HUES6 (cell line): ENCODE results near the gene SPACA5B.
"Not testable (repeated sequence)": the region's sequence is repeated elsewhere in the genome, so short reads cannot be mapped to it uniquely, and the experiment has no call there.

Experiments
- H3K27ac ChIP-seq: 2 replicates; pipeline ENCODE4 v1.7.0; 2013; ENCODE audit warnings: low read depth, mild to moderate bottlenecking, low read length, inconsistent platforms
- H3K27me3 ChIP-seq: 2 replicates; pipeline ENCODE4 v1.6.1; 2013; ENCODE audit warnings: low read length; ENCODE audit not compliant: control insufficient read depth, insufficient read depth
- H3K36me3 ChIP-seq: 2 replicates; pipeline ENCODE4 v1.6.1; 2013; ENCODE audit warnings: low read length; ENCODE audit not compliant: control insufficient read depth, insufficient read depth
- H3K4me1 ChIP-seq: 2 replicates; pipeline ENCODE4 v1.6.1; 2013; ENCODE audit warnings: low read length; ENCODE audit not compliant: control insufficient read depth, insufficient read depth
- H3K4me3 ChIP-seq: 2 replicates; pipeline ENCODE4 v1.5.1; 2013; ENCODE audit warnings: low read depth, low read length
- H3K9ac ChIP-seq: one replicate; pipeline ENCODE4 v1.6.1; 2013; ENCODE audit warnings: mild to moderate bottlenecking, low read length
- H3K9me3 ChIP-seq: 2 replicates; pipeline ENCODE4 v1.6.1; 2013; ENCODE audit warnings: low read depth, low read length; ENCODE audit not compliant: control insufficient read depth, insufficient read depth

SPACA5B gene

GRCh38 chrX:48139076-48139475 lies 8.7 kb downstream of the SPACA5B start:
- not testable (repeated sequence) for H3K27ac ChIP-seq, H3K9me3 ChIP-seq, H3K36me3 ChIP-seq, H3K27me3 ChIP-seq, H3K4me3 ChIP-seq, H3K9ac ChIP-seq, H3K4me1 ChIP-seq

- not testable (repeated sequence) for H3K27ac ChIP-seq, H3K4me3 ChIP-seq, H3K4me1 ChIP-seq, H3K9me3 ChIP-seq, H3K27me3 ChIP-seq, H3K36me3 ChIP-seq, H3K9ac ChIP-seq
These were observed 11.5 kb downstream of the SPACA5B start for GRCh38 chrX:48141810-48142508.

- H3K9me3 ChIP-seq, H3K4me1 ChIP-seq, H3K27me3 ChIP-seq, H3K4me3 ChIP-seq, H3K36me3 ChIP-seq, H3K27ac ChIP-seq, H3K9ac ChIP-seq: not testable (repeated sequence)
These were observed 12.3 kb downstream of the SPACA5B start for GRCh38 chrX:48142697-48143096.

- H3K4me3 ChIP-seq, result no peak overlapping the region
- H3K9me3 ChIP-seq, result peaks cover 5% of the 10 kb centered on the region; the same call in 1 of the 2 replicates
- no peak overlapping the region for H3K27ac ChIP-seq
- H3K27me3 ChIP-seq, result no peaks in the 10 kb centered on the region
- H3K4me1 ChIP-seq, result no peaks in the 10 kb centered on the region
- H3K36me3 ChIP-seq, result no peaks in the 10 kb centered on the region
- no peak overlapping the region for H3K9ac ChIP-seq
These were observed 23.3 kb downstream of the SPACA5B start for GRCh38 chrX:48153769-48154168.

- Histone ChIP-seq H3K36me3 (no peaks in the 10 kb centered on the region), H3K4me1 (no peaks in the 10 kb centered on the region), H3K4me3 (no peak overlapping the region), H3K27ac (no peak overlapping the region), H3K9ac (no peak overlapping the region), H3K27me3 (no peaks in the 10 kb centered on the region), H3K9me3 (peaks cover 5% of the 10 kb centered on the region; the same call in 1 of the 2 replicates)
These were observed 24.4 kb downstream of the SPACA5B start for GRCh38 chrX:48154796-48155195.

GRCh38 chrX:48156014-48156413 lies 25.6 kb downstream of the SPACA5B start:
- H3K36me3 ChIP-seq, result no peaks in the 10 kb centered on the region
- H3K9ac ChIP-seq, result no peak overlapping the region
- H3K9me3 ChIP-seq, result peaks cover 5% of the 10 kb centered on the region; the same call in 1 of the 2 replicates
- H3K4me3 ChIP-seq, result no peak overlapping the region
- no peaks in the 10 kb centered on the region for H3K4me1 ChIP-seq
- H3K27me3 ChIP-seq, result no peaks in the 10 kb centered on the region; the same call in 1 of the 2 replicates
- no peak overlapping the region for H3K27ac ChIP-seq

- no peak overlapping the region for H3K27ac ChIP-seq
- no peak overlapping the region for H3K9ac ChIP-seq
- no peaks in the 10 kb centered on the region for H3K4me1 ChIP-seq
- peaks cover 8% of the 10 kb centered on the region; the same call in 1 of the 2 replicates for H3K9me3 ChIP-seq
- H3K27me3 ChIP-seq, result no peaks in the 10 kb centered on the region; the same call in 1 of the 2 replicates
- no peak overlapping the region for H3K4me3 ChIP-seq
- H3K36me3 ChIP-seq, result no peaks in the 10 kb centered on the region
These were observed 34.8 kb downstream of the SPACA5B start for GRCh38 chrX:48165241-48165640.

- not testable (repeated sequence) for H3K27ac ChIP-seq, H3K4me1 ChIP-seq, H3K9ac ChIP-seq, H3K4me3 ChIP-seq, H3K27me3 ChIP-seq, H3K36me3 ChIP-seq, H3K9me3 ChIP-seq
These were observed 35.9 kb downstream of the SPACA5B start for GRCh38 chrX:48166322-48166721.

GRCh38 chrX:48179691-48180090 lies 49.3 kb downstream of the SPACA5B start:
- H3K4me1 ChIP-seq, result no peaks in the 10 kb centered on the region
- no peak overlapping the region for H3K27ac ChIP-seq
- H3K9me3 ChIP-seq, result peaks cover 4% of the 10 kb centered on the region; the same call in 1 of the 2 replicates
- H3K36me3 ChIP-seq, result no peaks in the 10 kb centered on the region
- no peak overlapping the region for H3K4me3 ChIP-seq
- H3K9ac ChIP-seq, result no peak overlapping the region
- H3K27me3 ChIP-seq, result no peaks in the 10 kb centered on the region; the same call in 1 of the 2 replicates

- H3K27me3 ChIP-seq, result no peaks in the 10 kb centered on the region; the same call in 1 of the 2 replicates
- no peaks in the 10 kb centered on the region for H3K36me3 ChIP-seq
- H3K9ac ChIP-seq, result no peak overlapping the region
- H3K9me3 ChIP-seq, result peaks cover 4% of the 10 kb centered on the region; the same call in 1 of the 2 replicates
- H3K4me1 ChIP-seq, result no peaks in the 10 kb centered on the region
- H3K4me3 ChIP-seq, result no peak overlapping the region
- no peak overlapping the region for H3K27ac ChIP-seq
These were observed 50.4 kb downstream of the SPACA5B start for GRCh38 chrX:48180811-48181210.

- not testable (repeated sequence) for H3K36me3 ChIP-seq, H3K9ac ChIP-seq, H3K4me1 ChIP-seq, H3K27ac ChIP-seq, H3K4me3 ChIP-seq, H3K9me3 ChIP-seq, H3K27me3 ChIP-seq
These were observed 51.5 kb downstream of the SPACA5B start for GRCh38 chrX:48181882-48182281.
